Epithelial cell of esophagus (primary cell): ENCODE data around the gene HIRA.

Source experiments
- DNase-seq: peaks from one replicate; pipeline ENCODE4 v3.0.0; 2010; ENCODE audit warnings: low read depth
- H3K4me3 ChIP-seq: 2 replicates; pipeline ENCODE4 v1.5.1; 2011; ENCODE audit warnings: mild to moderate bottlenecking, low read length, control low read depth
- TF ChIP-seq, protein P1 (sequence below): IDR thresholded peaks from 2 replicates; pipeline ENCODE4 v1.5.1; 2011; ENCODE audit warnings: low read depth, mild to moderate bottlenecking, low read length, control low read depth, inconsistent platforms; ENCODE audit not compliant: insufficient read depth; ENCODE audit errors: missing control alignments

The HIRA gene

DNA sequence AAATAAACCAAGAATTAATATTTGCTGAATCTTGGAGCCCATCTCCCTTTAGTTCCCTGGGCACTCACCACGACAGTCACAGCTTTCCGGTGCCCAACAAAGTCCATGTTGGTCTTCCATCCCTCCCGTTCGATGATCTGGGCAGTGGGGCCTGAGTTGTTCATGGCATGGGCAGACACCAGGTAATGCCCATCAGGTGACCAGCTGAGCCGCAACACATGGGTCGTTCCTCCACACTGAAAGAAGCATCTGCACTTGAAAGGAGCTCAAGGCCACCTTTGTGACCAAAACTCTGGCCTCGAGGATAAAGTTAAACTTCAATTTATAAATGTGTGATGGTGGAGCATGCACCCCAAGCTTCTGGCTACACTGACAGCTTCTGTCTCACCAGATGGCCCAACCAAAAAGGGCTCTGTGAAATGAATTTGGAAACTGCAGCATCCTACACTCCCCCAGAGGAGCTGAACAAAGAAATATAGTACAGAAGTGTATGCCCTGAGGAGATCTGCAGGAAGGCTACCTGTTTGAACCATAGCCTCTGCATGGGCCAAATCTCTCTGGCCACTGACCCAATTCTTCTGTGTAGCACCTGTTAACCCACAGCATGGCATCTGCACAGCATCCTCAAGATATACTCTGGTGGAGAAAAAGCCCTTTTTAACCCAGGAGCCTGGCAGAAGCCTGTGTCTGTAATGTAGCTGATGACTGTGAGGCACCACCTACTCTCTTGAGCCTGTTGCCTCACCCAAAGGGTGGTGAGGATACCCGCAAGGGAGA is 37.1 kb downstream of the HIRA start:
- no peak overlapping the region for H3K4me3 ChIP-seq
- DNase-seq, result no peak
- TF ChIP-seq, protein P1, sequence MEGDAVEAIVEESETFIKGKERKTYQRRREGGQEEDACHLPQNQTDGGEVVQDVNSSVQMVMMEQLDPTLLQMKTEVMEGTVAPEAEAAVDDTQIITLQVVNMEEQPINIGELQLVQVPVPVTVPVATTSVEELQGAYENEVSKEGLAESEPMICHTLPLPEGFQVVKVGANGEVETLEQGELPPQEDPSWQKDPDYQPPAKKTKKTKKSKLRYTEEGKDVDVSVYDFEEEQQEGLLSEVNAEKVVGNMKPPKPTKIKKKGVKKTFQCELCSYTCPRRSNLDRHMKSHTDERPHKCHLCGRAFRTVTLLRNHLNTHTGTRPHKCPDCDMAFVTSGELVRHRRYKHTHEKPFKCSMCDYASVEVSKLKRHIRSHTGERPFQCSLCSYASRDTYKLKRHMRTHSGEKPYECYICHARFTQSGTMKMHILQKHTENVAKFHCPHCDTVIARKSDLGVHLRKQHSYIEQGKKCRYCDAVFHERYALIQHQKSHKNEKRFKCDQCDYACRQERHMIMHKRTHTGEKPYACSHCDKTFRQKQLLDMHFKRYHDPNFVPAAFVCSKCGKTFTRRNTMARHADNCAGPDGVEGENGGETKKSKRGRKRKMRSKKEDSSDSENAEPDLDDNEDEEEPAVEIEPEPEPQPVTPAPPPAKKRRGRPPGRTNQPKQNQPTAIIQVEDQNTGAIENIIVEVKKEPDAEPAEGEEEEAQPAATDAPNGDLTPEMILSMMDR, result no peak

DNA sequence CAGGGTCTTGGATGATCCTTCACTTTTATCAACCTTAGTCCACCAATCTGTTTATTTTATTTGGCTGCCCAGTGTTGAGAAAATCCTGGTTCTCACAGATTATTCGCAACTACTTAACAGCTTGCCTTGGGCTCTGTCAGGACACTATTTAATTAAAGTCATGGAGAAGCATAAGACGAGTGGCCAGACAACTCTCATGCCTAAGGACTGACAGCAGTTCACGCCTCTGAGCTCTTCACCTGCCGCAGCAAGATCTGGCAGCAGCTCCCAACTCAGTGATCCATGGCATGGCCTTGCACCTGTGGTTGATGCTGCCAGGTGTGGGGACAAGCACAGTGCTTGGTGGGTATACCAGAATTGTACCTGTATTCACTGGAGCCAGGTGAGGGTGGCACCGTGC is 37.8 kb downstream of the HIRA start:
- TF ChIP-seq, protein P1, result no peak
- no peak overlapping the region for H3K4me3 ChIP-seq
- DNase-seq, result no peak

DNA sequence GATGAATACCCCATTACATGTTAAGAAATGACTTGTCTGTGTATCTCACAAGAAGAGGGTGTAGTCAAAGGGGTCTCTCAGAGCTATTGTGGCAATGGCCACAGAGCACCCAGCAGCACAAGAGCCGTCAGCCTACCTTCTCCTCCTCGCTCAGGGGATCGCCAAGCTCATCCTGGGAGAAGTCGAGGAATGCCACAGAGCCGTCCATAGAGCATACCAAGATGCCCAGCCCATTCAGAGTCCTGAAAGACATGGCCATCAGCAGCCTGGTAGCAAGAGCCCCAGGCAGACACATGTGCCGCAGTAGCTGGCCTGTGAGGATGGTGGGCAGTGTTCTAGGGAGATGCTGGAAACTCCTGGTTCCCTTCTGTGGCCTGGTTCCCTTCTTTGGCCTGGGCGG is 44.0 kb downstream of the HIRA start:
- DNase-seq, result no peak
- TF ChIP-seq, protein P1, result no peak

DNA sequence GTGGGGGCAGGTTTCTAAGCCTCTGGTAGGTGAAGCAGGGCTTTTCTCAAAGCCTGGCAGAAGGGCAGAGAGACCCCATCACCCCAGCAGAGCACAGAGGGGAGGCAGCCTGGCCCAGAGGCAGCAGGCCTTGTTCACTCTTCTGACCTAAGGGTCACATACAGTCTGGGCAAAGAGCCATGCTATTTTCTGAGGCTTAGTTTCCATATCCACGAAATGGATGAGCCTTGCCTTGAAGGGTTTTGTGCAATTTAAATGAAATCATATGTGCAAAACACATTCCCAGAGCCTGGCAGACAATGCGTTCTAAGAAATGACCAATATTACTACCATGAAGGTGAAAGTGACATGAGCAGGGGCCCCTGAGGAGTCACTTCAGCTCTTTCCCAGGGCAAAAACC is 44.5 kb downstream of the HIRA start:
- TF ChIP-seq, protein P1, result no peak
- no peak overlapping the region for H3K4me3 ChIP-seq
- no peak for DNase-seq

More for the DNA sequence above, 44.0 kb downstream of the HIRA start:
- H3K4me3 ChIP-seq, result no peak overlapping the region

DNA sequence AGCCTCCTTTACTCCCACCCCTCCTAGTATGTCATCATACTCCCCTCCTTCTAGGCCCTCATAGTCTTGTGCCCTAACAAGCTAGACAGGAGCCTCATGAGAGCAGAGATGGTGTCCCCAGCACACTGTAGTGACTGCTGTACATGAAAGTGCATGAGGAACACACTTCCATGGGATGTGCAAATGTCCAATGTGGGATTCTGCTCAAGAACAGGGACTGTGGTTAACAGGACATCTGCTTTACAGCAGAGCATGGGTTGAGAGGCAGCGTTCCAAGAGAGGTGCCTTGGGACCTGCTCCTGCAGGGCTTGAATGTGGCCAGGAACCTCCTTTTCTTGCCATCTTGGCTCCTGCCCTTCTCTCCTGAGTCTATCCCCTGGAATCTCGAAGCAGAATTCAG is 45.3 kb downstream of the HIRA start:
- no peak overlapping the region for H3K4me3 ChIP-seq
- DNase-seq, result no peak
- TF ChIP-seq, protein P1, result no peak

DNA sequence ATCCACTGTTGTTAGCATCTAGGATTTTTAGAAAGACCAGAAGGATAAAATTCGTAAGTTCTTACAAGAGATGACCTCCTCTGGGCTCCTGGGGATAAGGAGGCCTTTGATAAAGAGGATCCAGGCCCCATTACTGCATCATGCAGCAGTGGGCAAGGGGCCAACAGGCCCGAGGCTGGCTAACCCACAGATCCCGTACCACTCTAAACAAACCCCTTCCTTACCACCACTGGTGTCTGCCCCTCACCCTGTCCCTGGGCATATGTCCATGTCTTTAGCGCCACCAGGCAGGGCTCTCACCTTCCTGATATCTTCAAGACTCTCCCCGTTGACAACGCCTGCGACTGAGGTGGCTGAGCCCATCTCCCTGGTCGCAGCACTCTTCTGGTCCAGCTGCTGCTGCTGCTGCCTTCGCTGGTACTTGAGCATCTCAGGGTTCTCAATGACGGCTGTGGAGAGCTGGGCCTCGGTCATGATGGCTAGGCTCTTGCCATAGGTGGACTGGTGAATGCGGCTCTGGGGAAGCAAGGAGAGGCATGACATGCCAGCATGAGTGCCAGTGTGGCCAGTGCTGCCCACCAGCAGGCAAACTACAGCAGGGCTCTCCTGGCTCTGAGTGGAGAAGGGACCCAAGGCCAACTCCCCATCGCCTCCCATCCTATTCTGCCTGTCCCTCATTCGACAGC is 46.2 kb downstream of the HIRA start:
- TF ChIP-seq, protein P1, result no peak
- H3K4me3 ChIP-seq, result no peak overlapping the region
- no peak for DNase-seq

DNA sequence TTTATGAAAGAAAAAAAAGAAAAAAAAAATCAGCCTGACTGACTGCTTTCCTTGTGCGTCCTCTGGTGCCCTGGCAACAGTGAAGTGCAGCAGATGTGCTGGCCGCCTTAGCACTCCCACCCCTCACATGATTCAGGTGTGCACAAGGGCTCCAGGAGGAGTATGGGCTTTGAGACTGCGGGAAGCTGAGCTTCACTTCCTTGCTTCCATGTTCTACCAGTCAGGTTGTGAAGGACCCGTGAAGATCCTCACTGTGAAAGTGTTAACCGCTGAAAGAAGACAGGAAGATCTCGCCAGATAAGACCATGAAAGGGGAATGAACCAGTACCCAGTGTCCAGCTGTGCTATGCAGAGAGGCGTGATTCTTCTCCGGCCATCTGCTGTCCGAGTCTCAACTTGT is 48.2 kb downstream of the HIRA start:
- no peak for DNase-seq
- TF ChIP-seq, protein P1, result no peak
- no peak overlapping the region for H3K4me3 ChIP-seq
